GM12865 (cell line): ENCODE results near the gene CCDC157.

Source experiments
- DNase-seq: peaks from one replicate; pipeline ENCODE4 v3.0.0; 2010; ENCODE audit warnings: low read depth
- H3K4me3 ChIP-seq: 2 replicates; pipeline ENCODE4 v1.5.1; 2011; ENCODE audit warnings: mild to moderate bottlenecking, low read depth, low read length, control low read depth
- TF ChIP-seq, protein P1 (sequence below): IDR thresholded peaks from 2 replicates; pipeline ENCODE4 v1.5.1; 2011; ENCODE audit warnings: low read length, control low read depth, low read depth, inconsistent platforms; ENCODE audit not compliant: insufficient read depth; ENCODE audit errors: missing control alignments

The CCDC157 gene

DNA sequence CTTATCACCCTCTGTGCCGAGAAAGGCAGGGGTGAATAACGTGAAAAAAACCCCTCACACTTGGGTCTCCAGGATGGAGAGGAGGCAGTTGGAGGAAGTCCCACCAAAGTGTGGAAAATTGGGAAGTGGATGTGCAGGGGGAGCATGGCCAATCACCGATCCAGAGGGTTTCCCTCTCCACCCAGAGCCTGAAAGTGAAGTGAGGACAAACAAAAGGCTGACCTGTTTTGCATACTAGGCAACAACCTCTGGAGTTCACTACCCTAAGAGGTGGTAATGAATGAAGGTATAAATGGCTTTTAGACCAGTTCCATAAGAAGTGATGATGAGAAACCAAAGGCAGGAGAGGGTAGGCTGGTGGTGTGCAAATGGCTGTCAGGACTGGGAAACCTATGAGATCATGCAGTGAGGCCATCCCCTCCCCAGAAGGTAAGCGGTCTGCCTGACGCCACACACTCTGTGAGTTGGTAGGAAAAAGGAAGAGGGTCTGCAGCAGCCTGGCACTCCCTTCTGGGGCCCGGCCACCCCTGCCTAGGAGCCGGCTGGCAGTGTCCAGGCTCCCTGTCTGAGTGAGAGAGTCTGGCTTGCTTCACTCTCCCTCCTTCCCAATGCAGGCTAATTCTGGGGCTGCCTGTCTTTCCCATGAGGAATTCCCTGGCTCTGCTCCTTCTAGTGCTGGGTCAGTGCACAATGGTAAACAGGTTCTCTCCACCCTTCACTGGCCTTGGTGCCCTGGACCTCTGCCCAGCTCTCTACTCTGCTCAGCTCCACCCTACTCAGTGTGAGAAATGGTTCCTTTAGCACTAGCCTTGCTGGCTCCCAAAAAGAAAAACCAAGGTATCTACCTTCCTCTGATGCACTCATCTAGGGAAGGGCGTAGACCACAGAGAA lies 45.7 kb upstream of the CCDC157 start:
- no peak overlapping the region for H3K4me3 ChIP-seq
- TF ChIP-seq, protein P1, sequence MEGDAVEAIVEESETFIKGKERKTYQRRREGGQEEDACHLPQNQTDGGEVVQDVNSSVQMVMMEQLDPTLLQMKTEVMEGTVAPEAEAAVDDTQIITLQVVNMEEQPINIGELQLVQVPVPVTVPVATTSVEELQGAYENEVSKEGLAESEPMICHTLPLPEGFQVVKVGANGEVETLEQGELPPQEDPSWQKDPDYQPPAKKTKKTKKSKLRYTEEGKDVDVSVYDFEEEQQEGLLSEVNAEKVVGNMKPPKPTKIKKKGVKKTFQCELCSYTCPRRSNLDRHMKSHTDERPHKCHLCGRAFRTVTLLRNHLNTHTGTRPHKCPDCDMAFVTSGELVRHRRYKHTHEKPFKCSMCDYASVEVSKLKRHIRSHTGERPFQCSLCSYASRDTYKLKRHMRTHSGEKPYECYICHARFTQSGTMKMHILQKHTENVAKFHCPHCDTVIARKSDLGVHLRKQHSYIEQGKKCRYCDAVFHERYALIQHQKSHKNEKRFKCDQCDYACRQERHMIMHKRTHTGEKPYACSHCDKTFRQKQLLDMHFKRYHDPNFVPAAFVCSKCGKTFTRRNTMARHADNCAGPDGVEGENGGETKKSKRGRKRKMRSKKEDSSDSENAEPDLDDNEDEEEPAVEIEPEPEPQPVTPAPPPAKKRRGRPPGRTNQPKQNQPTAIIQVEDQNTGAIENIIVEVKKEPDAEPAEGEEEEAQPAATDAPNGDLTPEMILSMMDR = no peak
- no peak for DNase-seq

DNA sequence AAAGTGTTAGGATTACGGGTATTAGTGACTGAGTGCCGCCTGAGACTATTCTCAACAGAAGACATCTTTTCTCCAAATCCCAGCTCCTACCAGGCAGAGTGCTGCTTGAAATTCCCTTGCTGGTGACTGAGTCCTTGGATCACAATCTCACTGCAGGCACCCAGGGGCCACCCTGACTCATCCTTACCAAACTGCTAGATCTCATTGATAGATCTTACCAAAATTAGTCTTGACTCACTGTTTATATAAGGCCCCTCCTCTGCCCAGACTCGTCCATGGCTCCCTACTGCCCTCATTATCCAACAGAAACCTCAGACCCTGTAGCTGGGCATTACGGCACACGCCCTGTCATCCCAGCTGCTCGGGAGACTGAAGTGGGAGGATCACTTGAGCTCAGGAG lies 44.8 kb upstream of the CCDC157 start:
- TF ChIP-seq, protein P1 = no peak
- DNase-seq = no peak
- no peak overlapping the region for H3K4me3 ChIP-seq

GRCh38 chr22:30313527-30314363 lies 43.1 kb upstream of the CCDC157 start:
- TF ChIP-seq, protein P1 = no peak
- no peak for DNase-seq
- no peak overlapping the region for H3K4me3 ChIP-seq

- H3K4me3 ChIP-seq = no peak overlapping the region
- DNase-seq = peak; percentile 87
- TF ChIP-seq, protein P1 = no peak
These were observed 41.9 kb upstream of the CCDC157 start for GRCh38 chr22:30314915-30315314.

- DNase-seq = no peak
- no peak overlapping the region for H3K4me3 ChIP-seq
- TF ChIP-seq, protein P1 = no peak
These were observed 40.7 kb upstream of the CCDC157 start for GRCh38 chr22:30315962-30316576.

- TF ChIP-seq, protein P1 = no peak
- no peak for DNase-seq
- H3K4me3 ChIP-seq = no peak overlapping the region
These were observed 39.0 kb upstream of the CCDC157 start for GRCh38 chr22:30317778-30318177.
